Panc1 (cell line): Measurements from ENCODE around the gene SPDYE17.
"Not testable (repeated sequence)": the region's sequence is repeated elsewhere in the genome, so short reads cannot be mapped to it uniquely, and the experiment has no call there.

ENCODE experiments used
- CTCF ChIP-seq: fragments of 450-650 bp; IDR thresholded peaks from 2 replicates; pipeline ENCODE4 v1.5.1; 2017; ENCODE audit warnings: mild to moderate bottlenecking
- POLR2AphosphoS5 ChIP-seq: IDR thresholded peaks from 2 replicates; pipeline ENCODE4 v1.6.1; 2012; ENCODE audit warnings: mild to moderate bottlenecking, low read depth, low read length, moderate library complexity
- REST ChIP-seq, 2 experiments: IDR thresholded peaks; 2 replicates each; pipeline ENCODE4 v1.6.1; 2011 to 2012; ENCODE audit warnings: low read depth in 2 of 2, control low read depth in 1 of 2, low read length in 1 of 2, mild to moderate bottlenecking in 1 of 2, moderate library complexity in 1 of 2; ENCODE audit not compliant: insufficient read depth in 1 of 2
- SIN3A ChIP-seq: IDR thresholded peaks from 2 replicates; pipeline ENCODE4 v1.6.1; 2012; ENCODE audit warnings: low read depth, mild to moderate bottlenecking, low read length, moderate library complexity, borderline replicate concordance; ENCODE audit not compliant: insufficient read depth

DNA sequence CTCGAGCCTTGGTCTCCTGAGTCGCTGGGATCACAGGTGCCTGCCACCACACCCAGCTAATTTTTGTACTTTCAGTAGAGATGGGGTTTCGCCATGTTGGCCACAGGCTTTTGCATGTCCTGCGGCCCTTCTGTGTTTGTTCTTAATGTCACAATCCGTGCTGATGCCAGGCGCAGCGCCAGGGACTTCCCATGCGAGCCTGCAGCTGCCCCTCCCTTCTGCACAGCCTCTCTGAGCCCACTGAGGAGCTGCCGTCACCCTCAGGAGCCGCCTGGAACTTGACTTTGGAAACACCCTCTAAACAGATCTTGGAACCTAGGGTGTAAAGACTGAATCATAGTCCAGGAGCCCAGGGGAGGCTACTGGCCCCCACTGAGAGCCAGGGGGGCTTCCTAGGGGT is 24.2 kb downstream of the SPDYE17 start:
- TF ChIP-seq CTCF; POLR2AphosphoS5; REST (IDR thresholded peaks at IDR 0.05; ENCODE audit: insufficient read depth in 1 of 2, low read depth in 2 of 2, low read length in 1 of 2); SIN3A: not testable (repeated sequence)
